Fibroblast of lung (primary cell): ENCODE results near the gene TAOK1.

Experiments used
- CTCF ChIP-seq, 2 donors: IDR thresholded peaks in 1 of 2; conservative IDR thresholded peaks in 1 of 2; 1 replicate in 1 of 2; 2 replicates in 1 of 2; pipeline ENCODE4 v1.5.1; 2011 to 2012; ENCODE audit warnings: low read length in 2 of 2, control low read depth in 1 of 2, inconsistent platforms in 1 of 2, low read depth in 1 of 2, mild to moderate bottlenecking in 1 of 2
- EZH2 ChIP-seq: IDR thresholded peaks from 2 replicates; pipeline ENCODE4 v1.5.1; 2012; ENCODE audit warnings: low read length, control low read depth, mild to moderate bottlenecking; ENCODE audit errors: missing control alignments

- TF ChIP-seq CTCF (conservative IDR thresholded peaks at IDR 0.05 in 1 of 2, IDR thresholded peaks at IDR 0.05 in 1 of 2; ENCODE audit: low read depth in 1 of 2, low read length in 2 of 2) (no peak), EZH2 (no peak)
These were observed 156.7 kb downstream of the TAOK1 start for GRCh38 chr17:29546830-29547229.
